H1 (cell line): ENCODE data around the gene SEL1L3. TPM values are rescaled to one million over a fixed set of nuclear protein-coding genes. Genes with fewer than 3 reads are reported as not detected.

Source experiments
- CTCF ChIA-PET: fragments of 300-600 bp; sonication (Branson Sonifier 250); formaldehyde crosslinking; loops from one replicate; lab custom pipeline; 2021; ENCODE audit not compliant: partially characterized antibody; lab: Charles Lee
- POLR2A ChIA-PET: fragments of 300-600 bp; sonication (Branson Sonifier 250); formaldehyde crosslinking; loops from one replicate; lab custom pipeline; 2021; ENCODE audit warnings: inconsistent platforms; ENCODE audit not compliant: partially characterized antibody; lab: Charles Lee
- DNase-seq, 2 experiments: peaks; one replicate each; pipeline versions ENCODE4 v3.0.0 to v3.0.0-alpha.2; 2010 to 2022; ENCODE audit warnings: low spot score in 2 of 2, low read depth in 1 of 2, mixed read lengths in 1 of 2
- FAIRE-seq: peaks from 2 replicates; lab custom pipeline; 2011; peaks lifted over from hg19 to GRCh38; lab: Jason Lieb, UNC
- H2AFZ ChIP-seq: 2 replicates; pipeline ENCODE4 v1.8.1; 2012; ENCODE audit warnings: low read length, inconsistent platforms
- H2AK5ac ChIP-seq: 2 replicates; pipeline ENCODE4 v1.6.1; 2013; ENCODE audit warnings: low read depth, low read length
- H2BK120ac ChIP-seq: replicated peaks from 2 replicates; pipeline ENCODE3; 2013; ENCODE audit warnings: low read depth, low read length, inconsistent platforms
- H2BK12ac ChIP-seq: 2 replicates; pipeline ENCODE4 v1.6.1; 2013; ENCODE audit warnings: low read depth, low read length
- H2BK15ac ChIP-seq: 2 replicates; pipeline ENCODE4 v1.6.1; 2013; ENCODE audit warnings: low read length
- H2BK20ac ChIP-seq: 2 replicates; pipeline ENCODE4 v1.6.1; 2013; ENCODE audit warnings: low read length
- H2BK5ac ChIP-seq: 2 replicates; pipeline ENCODE4 v1.6.1; 2013; ENCODE audit warnings: low read depth, low read length
- H3K14ac ChIP-seq: 2 replicates; pipeline ENCODE4 v1.6.1; 2013; ENCODE audit warnings: inconsistent platforms; ENCODE audit not compliant: insufficient read length
- H3K18ac ChIP-seq: 2 replicates; pipeline ENCODE4 v1.6.1; 2013; ENCODE audit warnings: low read length; ENCODE audit errors: extremely low read depth
- H3K23ac ChIP-seq: 2 replicates; pipeline ENCODE4 v1.6.1; 2013; ENCODE audit warnings: inconsistent platforms; ENCODE audit not compliant: insufficient read length
- H3K23me2 ChIP-seq: 2 replicates; pipeline ENCODE4 v1.6.1; 2013; ENCODE audit warnings: low read depth, low read length
- H3K27ac ChIP-seq: 2 replicates; pipeline ENCODE4 v1.6.1; 2011; ENCODE audit warnings: low read depth, low read length, inconsistent platforms
- H3K27me3 ChIP-seq, 4 experiments: replicated peaks in 1 of 4; 1 replicate in 1 of 4; 2 replicates in 3 of 4; pipeline versions ENCODE4 v1.6.1 to v1.8.1; 2011 to 2013; ENCODE audit warnings: low read length in 3 of 4, mild to moderate bottlenecking in 3 of 4, inconsistent platforms in 2 of 4, mixed read lengths in 2 of 4, moderate library complexity in 1 of 4; ENCODE audit not compliant: control insufficient read depth in 3 of 4, insufficient read depth in 3 of 4; ENCODE audit errors: extremely low read depth in 1 of 4
- H3K36me3 ChIP-seq, 4 experiments: 2 replicates each; pipeline versions ENCODE4 v1.6.1 to v1.8.1; 2011 to 2013; ENCODE audit warnings: mild to moderate bottlenecking in 4 of 4, low read length in 3 of 4, moderate library complexity in 2 of 4, control low read depth in 1 of 4, inconsistent platforms in 1 of 4; ENCODE audit not compliant: insufficient read depth in 4 of 4, control insufficient read depth in 2 of 4
- H3K4ac ChIP-seq: replicated peaks from 2 replicates; pipeline ENCODE3; 2013; ENCODE audit warnings: low read length, low read depth, mixed read lengths, inconsistent platforms; ENCODE audit not compliant: insufficient read length
- H3K4me1 ChIP-seq, 4 experiments: replicated peaks in 1 of 4; 1 replicate in 1 of 4; 2 replicates in 3 of 4; pipeline versions ENCODE4 v1.6.1 to v1.8.1; 2011 to 2013; ENCODE audit warnings: low read length in 3 of 4, inconsistent platforms in 2 of 4, mixed read lengths in 1 of 4; ENCODE audit not compliant: insufficient read depth in 4 of 4, control insufficient read depth in 3 of 4
- H3K4me2 ChIP-seq, 2 experiments: 2 replicates each; pipeline versions ENCODE4 v1.6.1 to v1.8.1; 2011 to 2013; ENCODE audit warnings: low read depth in 2 of 2, low read length in 2 of 2, control low read depth in 1 of 2, inconsistent platforms in 1 of 2, mild to moderate bottlenecking in 1 of 2; ENCODE audit not compliant: insufficient read depth in 1 of 2
- H3K4me3 ChIP-seq, 4 experiments: fragments of 200-600, 300-600 bp in 1 of 4; sonication (generic), shearing (Covaris generic), sonication (Bioruptor Twin) in 1 of 4; 2 replicates each; pipeline versions ENCODE4 v1.5.1 to v1.8.1; 2011 to 2016; ENCODE audit warnings: low read length in 4 of 4, low read depth in 3 of 4, control low read depth in 2 of 4, inconsistent platforms in 2 of 4, mild to moderate bottlenecking in 2 of 4, mixed read lengths in 1 of 4, moderate library complexity in 1 of 4; ENCODE audit not compliant: insufficient read depth in 2 of 4; ENCODE audit errors: extremely low read depth in 1 of 4
- H3K56ac ChIP-seq: replicated peaks from 2 replicates; pipeline ENCODE3; 2013; ENCODE audit warnings: low read depth, mild to moderate bottlenecking, mixed read lengths, low read length, inconsistent platforms; ENCODE audit not compliant: insufficient read length
- H3K79me1 ChIP-seq: 2 replicates; pipeline ENCODE4 v1.6.1; 2013; ENCODE audit warnings: low read depth, low read length, control low read depth
- H3K79me2 ChIP-seq, 2 experiments: 2 replicates each; pipeline versions ENCODE4 v1.6.1 to v1.8.1; 2012 to 2013; ENCODE audit warnings: low read length in 2 of 2, mild to moderate bottlenecking in 2 of 2, inconsistent platforms in 1 of 2; ENCODE audit not compliant: insufficient read depth in 2 of 2, control insufficient read depth in 1 of 2
- H3K9ac ChIP-seq, 4 experiments: replicated peaks in 1 of 4; 1 replicate in 1 of 4; 2 replicates in 3 of 4; pipeline versions ENCODE4 v1.6.1 to v1.8.1; 2011 to 2013; ENCODE audit warnings: low read depth in 3 of 4, low read length in 3 of 4, control low read depth in 2 of 4, mild to moderate bottlenecking in 2 of 4, moderate library complexity in 2 of 4, inconsistent platforms in 1 of 4; ENCODE audit errors: extremely low read depth in 1 of 4
- H3K9me3 ChIP-seq, 2 experiments: 2 replicates each; pipeline versions ENCODE4 v1.6.1 to v1.8.1; 2012 to 2013; ENCODE audit warnings: mild to moderate bottlenecking in 2 of 2, moderate library complexity in 2 of 2, control low read depth in 1 of 2, inconsistent platforms in 1 of 2, low read depth in 1 of 2, low read length in 1 of 2, mixed read lengths in 1 of 2; ENCODE audit not compliant: insufficient read depth in 2 of 2
- H4K20me1 ChIP-seq, 2 experiments: replicated peaks in 1 of 2; 2 replicates each; pipeline versions ENCODE3 to v1.8.1; 2011 to 2013; ENCODE audit warnings: inconsistent platforms in 2 of 2, low read length in 2 of 2, mild to moderate bottlenecking in 1 of 2; ENCODE audit not compliant: insufficient read depth in 2 of 2, control insufficient read depth in 1 of 2
- H4K5ac ChIP-seq: 2 replicates; pipeline ENCODE4 v1.6.1; 2013; ENCODE audit warnings: low read length, low read depth, mixed read lengths, inconsistent platforms; ENCODE audit not compliant: insufficient read length
- H4K8ac ChIP-seq: 2 replicates; pipeline ENCODE4 v1.8.0; 2013; ENCODE audit warnings: mild to moderate bottlenecking, moderate library complexity, low read length, inconsistent platforms; ENCODE audit not compliant: insufficient read depth; ENCODE audit errors: extremely low read depth
- H4K91ac ChIP-seq: replicated peaks from 2 replicates; pipeline ENCODE3; 2013; ENCODE audit warnings: low read length, mixed read lengths, inconsistent platforms; ENCODE audit not compliant: insufficient read length
- ATF2 ChIP-seq: IDR thresholded peaks from 2 replicates; pipeline ENCODE4 v1.6.1; 2012; ENCODE audit warnings: low read length, inconsistent platforms
- BACH1 ChIP-seq: IDR thresholded peaks from 2 replicates; pipeline ENCODE4 v1.6.1; 2012; ENCODE audit warnings: low read length, improper control_type of control experiment
- EGR1 ChIP-seq: IDR thresholded peaks from 2 replicates; pipeline ENCODE4 v1.6.1; 2011; ENCODE audit warnings: low read depth, low read length, borderline replicate concordance
- FOSL1 ChIP-seq: IDR thresholded peaks from 2 replicates; pipeline ENCODE4 v1.6.1; 2011; ENCODE audit warnings: mild to moderate bottlenecking, low read depth, low read length, moderate library complexity; ENCODE audit not compliant: insufficient read depth
- GABPA ChIP-seq: IDR thresholded peaks from 2 replicates; pipeline ENCODE4 v1.6.1; 2011; ENCODE audit warnings: mild to moderate bottlenecking, low read length, moderate library complexity, borderline replicate concordance; ENCODE audit not compliant: insufficient read depth
- KDM5A ChIP-seq: fragments of 200-600 bp; IDR thresholded peaks from 2 replicates; pipeline ENCODE4 v1.7.1; 2012; ENCODE audit warnings: mild to moderate bottlenecking, low read length, inconsistent platforms, mixed read lengths
- RFX5 ChIP-seq: IDR thresholded peaks from 2 replicates; pipeline ENCODE4 v1.6.1; 2011; ENCODE audit warnings: low read depth, low read length, improper control_type of control experiment, borderline replicate concordance
- SIRT6 ChIP-seq: IDR thresholded peaks from one replicate; pipeline ENCODE4 v1.7.1; 2012; ENCODE audit warnings: low read length, inconsistent platforms
- TAF7 ChIP-seq: optimal IDR thresholded peaks from 2 replicates; pipeline ENCODE3; 2011; ENCODE audit warnings: low read depth, mild to moderate bottlenecking, inconsistent platforms, low read length, moderate library complexity, borderline replicate concordance
- TBP ChIP-seq: IDR thresholded peaks from 2 replicates; pipeline ENCODE4 v1.6.1; 2011; ENCODE audit warnings: low read depth, low read length, improper control_type of control experiment
- TCF12 ChIP-seq: IDR thresholded peaks from 2 replicates; pipeline ENCODE4 v1.6.1; 2011; ENCODE audit warnings: low read depth, mild to moderate bottlenecking, low read length
- ZNF274 ChIP-seq: IDR thresholded peaks from 2 replicates; pipeline ENCODE4 v1.7.0; 2012; ENCODE audit warnings: low read length, borderline replicate concordance; ENCODE audit errors: extremely low read depth
- WGBS, 2 experiments: shearing (Covaris generic) in 1 of 2; methylation state at CpG; one replicate each; pipeline versions ENCODE4 v1.1.6 to v1.1.7; 2013 to 2015; ENCODE audit warnings: low lambda C conversion rate in 2 of 2, mixed read lengths in 2 of 2, inconsistent platforms in 1 of 2, low coverage in 1 of 2, missing lambda C conversion rate in 1 of 2; ENCODE audit not compliant: insufficient replicate concordance in 2 of 2, insufficient coverage in 1 of 2, insufficient read length in 1 of 2; ENCODE audit errors: extremely low coverage in 1 of 2, missing lambda C conversion rate in 1 of 2; 5-methylcytosine and 5-hydroxymethylcytosine counted together
- polyA plus RNA-seq, 7 experiments: library from polyadenylated mRNA; depleted of rRNA in 3 of 7; stranded (reverse) in 5 of 7; unstranded in 2 of 7; fragments of >200 nt in 5 of 7; fragments of 200-250 nt in 2 of 7; gene quantifications; 1 replicate in 5 of 7; 2 replicates in 1 of 7; 4 replicates in 1 of 7; pipeline versions ENCODE4 v1.2.1 to v1.2.3, GENCODE V29; 2011 to 2013; ENCODE audit warnings: missing spikeins in 2 of 7, mixed read lengths in 2 of 7
- total RNA-seq: library from RNA; stranded (reverse); fragmentation: NEBNext Ultra II Directional; extraction: Animal tissue kit (Norgen Biotek cat#: 25700); gene quantifications from 2 replicates; pipeline ENCODE4 v1.2.1, GENCODE V29; 2021

The SEL1L3 gene
- total and polyA plus RNA-seq, 2 of the 8 experiments (the other 6 are each of a cell fraction or from before 2014, with no cell fraction given), result 18.2 to 54.0 TPM

GRCh38 chr4:25834411-25835107, 28.2 kb downstream of the SEL1L3 start:
- Histone ChIP-seq H4K8ac (no peak overlapping the region), H2BK20ac (no peak overlapping the region), H2BK120ac (no peak overlapping the region), H3K9ac (no peak overlapping the region), H4K91ac (no peak overlapping the region), H3K14ac (no peak overlapping the region), H3K79me1 (peaks cover 3% of the 10 kb centered on the region), H3K79me2 (peaks cover 0 to 16% of the 10 kb centered on the region in 2 experiments; a peak in 1 of 4 replicates), H3K23ac (no peak overlapping the region), H4K20me1 (no peaks in the 10 kb centered on the region), H2BK15ac (no peak overlapping the region), H3K4me2 (no peak overlapping the region), H3K27ac (no peak overlapping the region), H2AK5ac (no peak overlapping the region), H3K4me3 (no peak overlapping the region), H3K18ac (no peak overlapping the region), H4K5ac (no peak overlapping the region), H2BK12ac (no peak overlapping the region), H3K9me3 (no peaks in the 10 kb centered on the region), H3K36me3 (peaks cover 0 to 18% (median 2%) of the 10 kb centered on the region in 4 experiments; a peak in 5 of 8 replicates), H3K4ac (no peak overlapping the region), H3K27me3 (no peaks in the 10 kb centered on the region), H3K56ac (no peak overlapping the region), H2BK5ac (no peak overlapping the region), H3K4me1 (peaks cover 2 to 11% (median 3%) of the 10 kb centered on the region in 4 experiments; a peak in 5 of 7 replicates), H3K23me2 (no peaks in the 10 kb centered on the region), H2AFZ (no peak overlapping the region)
- POLR2A ChIA-PET, result no interaction called here
- WGBS, 2 experiments, result 93% methylated on average over 5 of the region's 5 CpGs; no CpG with 5 or more reads in 1 of the 2 experiments
- CTCF ChIA-PET, result interaction anchor here (1.1 to 2.0 kb wide), 2 partner anchors 9 to 42 kb away, joined by 3 to 6 read pairs; no protein-coding TSS in a partner anchor
- no peak for DNase-seq
- no peak for FAIRE-seq
- no peak for TF ChIP-seq GABPA
- TF ChIP-seq TCF12, result no peak
- no peak for TF ChIP-seq RFX5
- TF ChIP-seq BACH1, result no peak
- no peak for TF ChIP-seq TBP
- TF ChIP-seq TAF7, result no peak
- TF ChIP-seq ATF2, result no peak
- no peak for TF ChIP-seq SIRT6
- no peak for TF ChIP-seq ZNF274
- TF ChIP-seq EGR1, result no peak
- no peak for TF ChIP-seq FOSL1
- TF ChIP-seq KDM5A, result no peak
